Measurements from ENCODE around the gene EML4.

GRCh38 chr2:42364658-42365057, 195.5 kb downstream of the EML4 start:
- TF ChIP-seq, protein P1, sequence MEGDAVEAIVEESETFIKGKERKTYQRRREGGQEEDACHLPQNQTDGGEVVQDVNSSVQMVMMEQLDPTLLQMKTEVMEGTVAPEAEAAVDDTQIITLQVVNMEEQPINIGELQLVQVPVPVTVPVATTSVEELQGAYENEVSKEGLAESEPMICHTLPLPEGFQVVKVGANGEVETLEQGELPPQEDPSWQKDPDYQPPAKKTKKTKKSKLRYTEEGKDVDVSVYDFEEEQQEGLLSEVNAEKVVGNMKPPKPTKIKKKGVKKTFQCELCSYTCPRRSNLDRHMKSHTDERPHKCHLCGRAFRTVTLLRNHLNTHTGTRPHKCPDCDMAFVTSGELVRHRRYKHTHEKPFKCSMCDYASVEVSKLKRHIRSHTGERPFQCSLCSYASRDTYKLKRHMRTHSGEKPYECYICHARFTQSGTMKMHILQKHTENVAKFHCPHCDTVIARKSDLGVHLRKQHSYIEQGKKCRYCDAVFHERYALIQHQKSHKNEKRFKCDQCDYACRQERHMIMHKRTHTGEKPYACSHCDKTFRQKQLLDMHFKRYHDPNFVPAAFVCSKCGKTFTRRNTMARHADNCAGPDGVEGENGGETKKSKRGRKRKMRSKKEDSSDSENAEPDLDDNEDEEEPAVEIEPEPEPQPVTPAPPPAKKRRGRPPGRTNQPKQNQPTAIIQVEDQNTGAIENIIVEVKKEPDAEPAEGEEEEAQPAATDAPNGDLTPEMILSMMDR (IDR thresholded peaks at IDR 0.05), result no peak
- no peak for TF ChIP-seq POLR2A (IDR thresholded peaks at IDR 0.05)

All from heart left ventricle (tissue), 13 donors.